K562 (cell line): ENCODE results near the gene HACE1. TPM values are rescaled to one million over a fixed set of nuclear protein-coding genes. Genes with fewer than 3 reads are reported as not detected.

Source experiments
- ATAC-seq: fragments of 200-7000 bp; cut with Tn5 transposase; 3 replicates; pipeline ENCODE4 v1.9.1; 2020; ENCODE audit warnings: moderate library complexity
- BruUV-seq: library from RNA; stranded (reverse); fragments of 400-500 nt; replicated peaks from 2 replicates; lab custom pipeline; 2021; lab: Mats Ljungman, UMichigan
- CTCF ChIA-PET: fragments of 300-600 bp; formaldehyde crosslinking; extraction: SDS; loops from one replicate; lab custom pipeline; 2021; ENCODE audit warnings: low intra/inter-chr PET ratio; lab: Yijun Ruan, JAX
- POLR2A ChIA-PET: fragments of 300-600, 350-650 bp; sonication (Branson Sonifier 250); formaldehyde crosslinking; extraction: SDS; loops from one replicate; lab custom pipeline; 2021; ENCODE audit warnings: antibody characterized with exemption, inconsistent platforms; lab: Yijun Ruan, JAX
- DNase-seq, 4 experiments: peaks; one replicate each; pipeline versions ENCODE4 v3.0.0 to v3.0.0-alpha.2; 2011 to 2018; ENCODE audit warnings: low spot score in 3 of 4, mixed read lengths in 3 of 4; ENCODE audit errors: extremely low read depth in 1 of 4
- FAIRE-seq: peaks from 2 replicates; lab custom pipeline; 2011; peaks lifted over from hg19 to GRCh38; lab: Jason Lieb, UNC
- H2AFZ ChIP-seq: 2 replicates; pipeline ENCODE4 v1.6.0; 2011; ENCODE audit warnings: low read depth, low read length, control low read depth, inconsistent platforms
- H3K27ac ChIP-seq: fragments of 200-600 bp; 3 replicates; pipeline ENCODE4 v1.8.0; 2011; ENCODE audit warnings: low read depth, mild to moderate bottlenecking, control low read depth, inconsistent platforms, low read length, moderate library complexity, mixed read lengths; ENCODE audit errors: extremely low read depth
- H3K27me3 ChIP-seq, 2 experiments: fragments of 300-600 bp in 1 of 2; 2 replicates in 1 of 2; 3 replicates in 1 of 2; pipeline versions ENCODE4 v1.6.0 to v1.8.0; 2011; ENCODE audit warnings: inconsistent platforms in 2 of 2, low read length in 2 of 2, mild to moderate bottlenecking in 1 of 2, mixed read lengths in 1 of 2, moderate library complexity in 1 of 2; ENCODE audit not compliant: control insufficient read depth in 2 of 2, insufficient read depth in 2 of 2
- H3K36me3 ChIP-seq: fragments of 300-600 bp; 3 replicates; pipeline ENCODE4 v1.8.0; 2011; ENCODE audit warnings: mild to moderate bottlenecking, low read length, inconsistent platforms; ENCODE audit not compliant: control insufficient read depth, insufficient read depth
- H3K4me1 ChIP-seq, 2 experiments: fragments of 200-600 bp in 1 of 2; replicated peaks in 1 of 2; 2 replicates in 1 of 2; 3 replicates in 1 of 2; pipeline versions ENCODE4 v1.5.1 to v1.8.0; 2011; ENCODE audit warnings: inconsistent platforms in 2 of 2, low read length in 2 of 2, mild to moderate bottlenecking in 1 of 2, mixed read lengths in 1 of 2, moderate library complexity in 1 of 2; ENCODE audit not compliant: control insufficient read depth in 2 of 2, insufficient read depth in 2 of 2
- H3K4me2 ChIP-seq: 2 replicates; pipeline ENCODE4 v1.6.1; 2011; ENCODE audit warnings: low read length, control low read depth, inconsistent platforms, mixed read lengths; ENCODE audit not compliant: insufficient read depth
- H3K4me3 ChIP-seq: fragments of 200-600 bp; sonication (generic), shearing (Covaris generic); 2 replicates; pipeline ENCODE4 v1.5.1; 2016; ENCODE audit warnings: control low read depth, inconsistent platforms
- H3K79me2 ChIP-seq: fragments of 200-600 bp; 3 replicates; pipeline ENCODE4 v1.8.0; 2011; ENCODE audit warnings: low read length, inconsistent platforms; ENCODE audit not compliant: control insufficient read depth, insufficient read depth
- H3K9ac ChIP-seq, 2 experiments: 2 replicates each; pipeline versions ENCODE4 v1.6.0 to v1.6.1; 2011; ENCODE audit warnings: low read depth in 2 of 2, low read length in 2 of 2, control low read depth in 1 of 2, inconsistent platforms in 1 of 2, mild to moderate bottlenecking in 1 of 2, mixed read lengths in 1 of 2; ENCODE audit not compliant: insufficient read depth in 1 of 2
- H3K9me1 ChIP-seq: one replicate; pipeline ENCODE4 v1.6.0; 2011; ENCODE audit warnings: inconsistent platforms, mild to moderate bottlenecking, low read length, moderate library complexity; ENCODE audit not compliant: control insufficient read depth, insufficient read depth
- H3K9me3 ChIP-seq: replicated peaks from 2 replicates; pipeline ENCODE4 v1.5.1; 2011; ENCODE audit warnings: low read depth, low read length, inconsistent platforms; ENCODE audit not compliant: control insufficient read depth, insufficient read depth
- H4K20me1 ChIP-seq: replicated peaks from 2 replicates; pipeline ENCODE4 v1.6.1; 2011; ENCODE audit warnings: low read length, inconsistent platforms, mixed read lengths; ENCODE audit not compliant: control insufficient read depth, insufficient read depth
- HDGF ChIP-seq: fragments of 450-650 bp; IDR thresholded peaks from 2 replicates; pipeline ENCODE4 v1.6.1; 2016
- HES1 ChIP-seq: fragments of 450-650 bp; IDR thresholded peaks from 2 replicates; pipeline ENCODE4 v1.6.1; 2016; ENCODE audit warnings: low read depth, mild to moderate bottlenecking, moderate library complexity
- ID3 ChIP-seq, 2 experiments: fragments of 250-450 bp in 1 of 2; fragments of 450-650 bp in 1 of 2; sonication (Bioruptor Pico) in 1 of 2; IDR thresholded peaks; 2 replicates each; pipeline versions ENCODE4 v1.6.1 to v1.8.0; 2016 to 2021; ENCODE audit warnings: mild to moderate bottlenecking in 2 of 2, moderate library complexity in 2 of 2, missing compliant biosample characterization in 1 of 2, missing genetic modification characterization in 1 of 2
- RFX7 ChIP-seq: fragments of 250-450 bp; sonication (Bioruptor Pico); IDR thresholded peaks from 2 replicates; pipeline ENCODE4 v1.5.1; 2021; ENCODE audit warnings: mild to moderate bottlenecking
- ZFP1 ChIP-seq: fragments of 450-650 bp; formaldehyde crosslinking; IDR thresholded peaks from 2 replicates; pipeline ENCODE4 v1.4.0; 2020; ENCODE audit warnings: mild to moderate bottlenecking, mixed read lengths
- ZNF77 ChIP-seq: fragments of 250-450 bp; sonication (Bioruptor Pico); IDR thresholded peaks from 2 replicates; pipeline ENCODE4 v1.5.0; 2020
- WGBS: fragments of 100-300 bp; shearing (Covaris generic); methylation state at CpG from one replicate; pipeline ENCODE4 v1.1.6; 2016; ENCODE audit warnings: low coverage, mixed read lengths; ENCODE audit not compliant: insufficient coverage; ENCODE audit errors: missing lambda C conversion rate; 5-methylcytosine and 5-hydroxymethylcytosine counted together
- in situ Hi-C: fragments of 300-500 bp; cut with MboI; formaldehyde crosslinking; loops from 4 replicates; pipeline ENCODE4 v1.15.0; 2018; ENCODE audit warnings: inconsistent platforms, mixed read lengths
- intact Hi-C: fragments of 100-400 bp; cut with micrococcal nuclease; formaldehyde crosslinking; loops from 2 replicates; pipeline ENCODE4 v1.14.2; 2022
- polyA plus RNA-seq, 8 experiments: library from polyadenylated mRNA; depleted of rRNA in 4 of 8; stranded (reverse) in 5 of 8; unstranded in 3 of 8; fragments of >200 nt; fragmentation: Nextera tagmentation in 2 of 8; fragmentation: Illumina TruSeq in 1 of 8; extraction: Ambion mirVana in 2 of 8; extraction: Trizol in 1 of 8; gene quantifications; 2 replicates each; pipeline versions ENCODE4 v1.2.1 to v1.2.3, GENCODE V29; 2011 to 2014; ENCODE audit warnings: inconsistent platforms in 1 of 8, missing spikeins in 1 of 8
- total RNA-seq, 7 experiments: library from RNA; depleted of rRNA in 6 of 7; stranded (reverse); fragments of >200 nt in 6 of 7; fragmentation: Illumina TruSeq in 2 of 7; extraction: Trizol in 2 of 7; gene quantifications; 2 replicates each; pipeline versions ENCODE4 v1.2.1 to v1.2.3, GENCODE V29; 2011 to 2021; ENCODE audit warnings: low replicate concordance in 1 of 7
- TF ChIP-seq, protein P1 (sequence below): fragments of 250-450 bp; sonication (Bioruptor Pico); IDR thresholded peaks from 2 replicates; pipeline ENCODE4 v1.4.0; 2020; ENCODE audit warnings: borderline replicate concordance

Gene HACE1
- total and polyA plus RNA-seq, 9 of the 15 experiments (the other 6 are each of a cell fraction or from before 2014, with no cell fraction given) = 3.6 to 19.9 (median 9.1) TPM

DNA sequence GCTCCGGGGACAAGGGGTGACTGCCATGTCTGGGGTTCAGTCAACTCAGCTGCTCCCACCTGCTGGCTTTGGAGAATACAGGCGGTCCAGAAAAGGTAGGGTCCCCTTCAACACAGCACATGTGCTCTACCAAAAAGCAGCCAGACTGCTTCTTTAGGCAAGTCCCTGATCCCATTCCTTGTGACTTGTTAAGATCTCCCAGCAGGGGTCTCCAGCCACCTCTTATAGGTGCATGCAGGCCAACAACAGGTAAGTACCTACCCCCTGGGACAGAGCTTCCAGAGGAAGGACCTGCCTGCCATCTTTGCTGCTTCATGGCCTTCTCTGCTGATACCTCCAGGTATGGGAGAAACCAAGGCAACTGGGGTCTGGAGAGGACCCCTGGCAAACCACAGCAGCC, 106.5 kb downstream of the HACE1 start:
- ChIA-PET POLR2A (no interaction called here), CTCF (no interaction called here)
- FAIRE-seq (no peak), DNase-seq (no peak), ATAC-seq (no peak)
- no peaks in the 10 kb centered on the region for H3K79me2 ChIP-seq
- H3K4me2 ChIP-seq = no peak overlapping the region
- no peak overlapping the region for H3K9ac ChIP-seq
- no peak overlapping the region for H3K4me3 ChIP-seq
- no peaks in the 10 kb centered on the region for H3K9me1 ChIP-seq
- 60% methylated on average over 2 of the region's 2 CpGs for WGBS
- H4K20me1 ChIP-seq = no peaks in the 10 kb centered on the region
- H2AFZ ChIP-seq = no peak overlapping the region
- TF ChIP-seq ZNF77 (no peak), ZFP1 (CRISPR knock-in tag) (no peak), HES1 (no peak), HDGF (no peak), ID3 (CRISPR knock-in tag; IDR thresholded peaks at IDR 0.05) (no peak), ID3 (tag; IDR thresholded peaks at IDR 0.05) (no peak), RFX7 (CRISPR knock-in tag) (no peak)
- TF ChIP-seq, protein P1, sequence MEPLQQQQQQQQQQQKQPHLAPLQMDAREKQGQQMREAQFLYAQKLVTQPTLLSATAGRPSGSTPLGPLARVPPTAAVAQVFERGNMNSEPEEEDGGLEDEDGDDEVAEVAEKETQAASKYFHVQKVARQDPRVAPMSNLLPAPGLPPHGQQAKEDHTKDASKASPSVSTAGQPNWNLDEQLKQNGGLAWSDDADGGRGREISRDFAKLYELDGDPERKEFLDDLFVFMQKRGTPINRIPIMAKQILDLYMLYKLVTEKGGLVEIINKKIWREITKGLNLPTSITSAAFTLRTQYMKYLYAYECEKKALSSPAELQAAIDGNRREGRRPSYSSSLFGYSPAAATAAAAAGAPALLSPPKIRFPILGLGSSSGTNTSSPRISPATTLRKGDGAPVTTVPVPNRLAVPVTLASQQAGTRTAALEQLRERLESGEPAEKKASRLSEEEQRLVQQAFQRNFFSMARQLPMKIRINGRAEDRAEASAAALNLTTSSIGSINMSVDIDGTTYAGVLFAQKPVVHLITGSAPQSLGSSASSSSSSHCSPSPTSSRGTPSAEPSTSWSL (CRISPR knock-in tag) = no peak
- in situ Hi-C loops (loop anchor here (10.0 kb wide), 1 partner anchor 228 kb away; no protein-coding TSS in a partner anchor), intact Hi-C loops (no loop called here)
- no peaks in the 10 kb centered on the region for H3K4me1 ChIP-seq
- H3K36me3 ChIP-seq = no peaks in the 10 kb centered on the region
- H3K27ac ChIP-seq = no peak overlapping the region
- no TSS peak for BruUV-seq
- H3K9me3 ChIP-seq = no peaks in the 10 kb centered on the region
- H3K27me3 ChIP-seq = no peaks in the 10 kb centered on the region
